ENCODE data around the gene EFCAB12.

The EFCAB12 gene

DNA sequence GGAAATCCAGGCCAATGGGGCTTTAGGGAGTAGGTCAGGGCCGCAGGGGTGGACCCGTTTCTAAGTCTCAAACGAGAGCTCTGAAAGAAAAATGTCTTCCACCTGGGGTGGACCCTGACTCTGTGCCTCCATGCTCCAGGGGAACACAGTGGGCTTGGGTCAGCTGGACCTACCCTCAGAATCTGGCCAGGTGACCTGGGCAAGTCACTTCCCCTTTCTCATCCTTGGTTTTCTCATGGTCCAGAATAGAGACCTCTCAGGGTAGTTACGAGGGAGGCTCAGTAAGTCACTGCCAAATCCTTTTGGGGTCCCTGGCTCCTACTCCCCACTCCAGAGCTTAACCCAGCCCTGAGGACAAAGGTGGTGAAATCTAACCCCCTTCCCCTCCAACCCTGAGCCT lies 25.8 kb downstream of the EFCAB12 start:
- H3K4me3 ChIP-seq (ENCODE audit: low read depth, low read length, poor library complexity, severe bottlenecking): no peak overlapping the region
- TF ChIP-seq, protein P1, sequence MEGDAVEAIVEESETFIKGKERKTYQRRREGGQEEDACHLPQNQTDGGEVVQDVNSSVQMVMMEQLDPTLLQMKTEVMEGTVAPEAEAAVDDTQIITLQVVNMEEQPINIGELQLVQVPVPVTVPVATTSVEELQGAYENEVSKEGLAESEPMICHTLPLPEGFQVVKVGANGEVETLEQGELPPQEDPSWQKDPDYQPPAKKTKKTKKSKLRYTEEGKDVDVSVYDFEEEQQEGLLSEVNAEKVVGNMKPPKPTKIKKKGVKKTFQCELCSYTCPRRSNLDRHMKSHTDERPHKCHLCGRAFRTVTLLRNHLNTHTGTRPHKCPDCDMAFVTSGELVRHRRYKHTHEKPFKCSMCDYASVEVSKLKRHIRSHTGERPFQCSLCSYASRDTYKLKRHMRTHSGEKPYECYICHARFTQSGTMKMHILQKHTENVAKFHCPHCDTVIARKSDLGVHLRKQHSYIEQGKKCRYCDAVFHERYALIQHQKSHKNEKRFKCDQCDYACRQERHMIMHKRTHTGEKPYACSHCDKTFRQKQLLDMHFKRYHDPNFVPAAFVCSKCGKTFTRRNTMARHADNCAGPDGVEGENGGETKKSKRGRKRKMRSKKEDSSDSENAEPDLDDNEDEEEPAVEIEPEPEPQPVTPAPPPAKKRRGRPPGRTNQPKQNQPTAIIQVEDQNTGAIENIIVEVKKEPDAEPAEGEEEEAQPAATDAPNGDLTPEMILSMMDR (IDR thresholded peaks at IDR 0.05; ENCODE audit: low read length): no peak
- no peak for TF ChIP-seq EZH2 (IDR thresholded peaks at IDR 0.05; ENCODE audit: borderline replicate concordance, low read length)
- H3K9me2 ChIP-seq (ENCODE audit: low read depth, low read length): no peaks in the 10 kb centered on the region
- H3K79me2 ChIP-seq (ENCODE audit: insufficient read depth, low read length): peaks cover 16% of the 10 kb centered on the region
- peaks cover under 1% of the 10 kb centered on the region; the same call in 1 of the 2 replicates for H3K36me3 ChIP-seq (ENCODE audit: insufficient read depth, low read length)
- H3F3A ChIP-seq (ENCODE audit: insufficient read depth, low read length): no peaks in the 10 kb centered on the region
- peaks cover 18% of the 10 kb centered on the region for H3K4me1 ChIP-seq (ENCODE audit: insufficient read depth, low read length, severe bottlenecking)
- no peak overlapping the region for H2AFZ ChIP-seq (ENCODE audit: low read length)
- no peak overlapping the region for H3K4me2 ChIP-seq (ENCODE audit: low read length)
- H3K27me3 ChIP-seq (ENCODE audit: insufficient read depth, low read length): no peaks in the 10 kb centered on the region
- no peaks in the 10 kb centered on the region for H4K20me1 ChIP-seq (ENCODE audit: insufficient read depth, low read length)
- H3K9me3 ChIP-seq (ENCODE audit: low read length): no peaks in the 10 kb centered on the region
- H3K9ac ChIP-seq (ENCODE audit: low read length): no peak overlapping the region
- no peak overlapping the region for H3K27ac ChIP-seq (ENCODE audit: low read depth, low read length, poor library complexity, severe bottlenecking)

DNA sequence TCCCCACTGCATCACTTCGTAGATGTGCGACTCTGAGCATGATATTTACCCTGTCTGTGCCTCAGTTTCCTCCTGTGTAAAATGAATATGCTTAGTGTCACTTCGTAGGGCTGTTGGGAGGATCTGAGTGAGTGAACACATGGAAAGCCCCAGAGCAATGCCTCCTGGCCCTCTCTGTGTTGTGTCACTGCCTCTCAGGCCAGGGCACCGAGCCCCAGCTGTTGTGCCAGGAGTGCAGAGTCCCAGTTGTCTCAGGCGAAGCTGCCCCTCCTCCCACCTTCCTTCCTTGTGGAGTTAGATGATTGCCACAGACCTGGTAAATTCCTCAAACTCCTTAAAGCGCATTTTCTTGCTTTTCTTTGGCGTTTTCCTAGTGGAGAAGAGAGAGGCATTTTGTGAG lies 26.2 kb downstream of the EFCAB12 start:
- no peak overlapping the region for H3K27ac ChIP-seq (ENCODE audit: low read depth, low read length, poor library complexity, severe bottlenecking)
- peaks cover 4% of the 10 kb centered on the region; the same call in 1 of the 2 replicates for H3K36me3 ChIP-seq (ENCODE audit: insufficient read depth, low read length)
- H3K9me2 ChIP-seq (ENCODE audit: low read depth, low read length): no peaks in the 10 kb centered on the region
- H3K9ac ChIP-seq (ENCODE audit: low read length): no peak overlapping the region
- H3K4me1 ChIP-seq (ENCODE audit: insufficient read depth, low read length, severe bottlenecking): peaks cover 23% of the 10 kb centered on the region
- no peak overlapping the region for H3K4me2 ChIP-seq (ENCODE audit: low read length)
- peaks cover 19% of the 10 kb centered on the region for H3K79me2 ChIP-seq (ENCODE audit: insufficient read depth, low read length)
- TF ChIP-seq, protein P1 (IDR thresholded peaks at IDR 0.05; ENCODE audit: low read length): no peak
- TF ChIP-seq EZH2 (IDR thresholded peaks at IDR 0.05; ENCODE audit: borderline replicate concordance, low read length): no peak
- no peak overlapping the region for H2AFZ ChIP-seq (ENCODE audit: low read length)
- no peaks in the 10 kb centered on the region for H4K20me1 ChIP-seq (ENCODE audit: insufficient read depth, low read length)
- H3F3A ChIP-seq (ENCODE audit: insufficient read depth, low read length): no peaks in the 10 kb centered on the region
- H3K9me3 ChIP-seq (ENCODE audit: low read length): no peaks in the 10 kb centered on the region
- H3K4me3 ChIP-seq (ENCODE audit: low read depth, low read length, poor library complexity, severe bottlenecking): no peak overlapping the region
- no peaks in the 10 kb centered on the region for H3K27me3 ChIP-seq (ENCODE audit: insufficient read depth, low read length)

DNA sequence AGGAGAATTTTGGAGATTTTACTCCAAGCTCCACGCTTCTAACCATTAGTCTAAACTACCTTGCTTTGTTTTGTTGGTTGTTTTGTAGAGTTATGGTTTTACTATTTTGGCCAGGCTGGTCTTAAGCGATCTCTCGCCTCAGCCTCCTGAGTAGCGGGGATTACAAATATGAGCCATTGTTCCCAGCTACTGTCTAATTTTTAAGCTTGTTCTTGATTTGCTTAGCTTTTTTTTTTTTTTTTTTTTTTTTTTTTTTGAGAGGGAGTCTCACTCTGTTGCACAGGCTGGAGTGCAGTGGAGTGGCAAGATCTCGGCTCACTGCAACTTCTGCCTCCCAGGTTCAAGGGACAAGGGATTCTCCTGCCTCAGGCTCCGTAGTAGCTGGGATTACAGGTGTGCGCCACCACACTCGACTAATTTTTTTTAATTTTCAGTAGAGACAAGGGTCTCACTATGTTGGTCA lies 28.5 kb downstream of the EFCAB12 start:
- peak overlapping the region; percentile 97 for H3K4me2 ChIP-seq (ENCODE audit: low read length)
- H3K36me3 ChIP-seq (ENCODE audit: insufficient read depth, low read length): peaks cover 26% of the 10 kb centered on the region; the same call in 1 of the 2 replicates
- peak overlapping the region; percentile 90 for H3K4me3 ChIP-seq (ENCODE audit: low read depth, low read length, poor library complexity, severe bottlenecking)
- H3F3A ChIP-seq (ENCODE audit: insufficient read depth, low read length): no peaks in the 10 kb centered on the region
- H2AFZ ChIP-seq (ENCODE audit: low read length): peak overlapping the region; percentile 79
- peak overlapping the region; percentile 58 for H3K27ac ChIP-seq (ENCODE audit: low read depth, low read length, poor library complexity, severe bottlenecking)
- peaks cover 24% of the 10 kb centered on the region for H3K4me1 ChIP-seq (ENCODE audit: insufficient read depth, low read length, severe bottlenecking)
- TF ChIP-seq EZH2 (IDR thresholded peaks at IDR 0.05; ENCODE audit: borderline replicate concordance, low read length): no peak
- TF ChIP-seq, protein P1 (IDR thresholded peaks at IDR 0.05; ENCODE audit: low read length): no peak
- peak overlapping the region; percentile 89 for H3K9ac ChIP-seq (ENCODE audit: low read length)
- no peaks in the 10 kb centered on the region for H3K9me3 ChIP-seq (ENCODE audit: low read length)
- no peaks in the 10 kb centered on the region for H4K20me1 ChIP-seq (ENCODE audit: insufficient read depth, low read length)
- H3K79me2 ChIP-seq (ENCODE audit: insufficient read depth, low read length): peaks cover 31% of the 10 kb centered on the region
- no peaks in the 10 kb centered on the region for H3K27me3 ChIP-seq (ENCODE audit: insufficient read depth, low read length)
- H3K9me2 ChIP-seq (ENCODE audit: low read depth, low read length): no peaks in the 10 kb centered on the region
